Measurements from ENCODE around the gene GPR146. TPM values are rescaled to one million over a fixed set of nuclear protein-coding genes. Genes with fewer than 3 reads are reported as not detected.

Gene GPR146
- total RNA-seq, 1 donor from 2014 or later: 36.1 TPM

DNA sequence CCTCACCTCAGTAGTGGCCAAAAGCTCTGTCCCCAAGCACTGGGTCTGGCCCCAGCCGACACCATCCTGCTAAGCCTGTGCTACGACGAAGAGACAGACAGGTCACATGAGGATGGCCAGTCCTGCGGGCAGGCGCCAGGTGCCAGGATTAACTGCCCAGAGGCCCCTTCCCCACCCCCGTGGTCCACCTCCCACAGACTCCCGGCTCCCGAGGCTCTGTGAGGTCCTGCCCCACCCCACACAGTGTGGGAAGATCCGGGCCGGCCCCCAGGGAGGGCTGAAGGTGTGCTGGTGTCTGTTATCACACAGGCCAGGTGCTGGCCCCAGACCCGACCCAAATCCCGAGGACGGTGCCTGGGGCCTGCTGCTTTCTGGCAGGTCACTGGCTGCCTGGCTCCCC, 34.1 kb upstream of the GPR146 start:
- intact Hi-C loops (cut with DNase I): no loop called here
- TF ChIP-seq POLR2AphosphoS5 (IDR thresholded peaks at IDR 0.05; ENCODE audit: insufficient read depth in 1 of 2, low read depth in 1 of 2): no peak
- no peak for TF ChIP-seq POLR2A (IDR thresholded peaks at IDR 0.05)
- TF ChIP-seq, protein P1, sequence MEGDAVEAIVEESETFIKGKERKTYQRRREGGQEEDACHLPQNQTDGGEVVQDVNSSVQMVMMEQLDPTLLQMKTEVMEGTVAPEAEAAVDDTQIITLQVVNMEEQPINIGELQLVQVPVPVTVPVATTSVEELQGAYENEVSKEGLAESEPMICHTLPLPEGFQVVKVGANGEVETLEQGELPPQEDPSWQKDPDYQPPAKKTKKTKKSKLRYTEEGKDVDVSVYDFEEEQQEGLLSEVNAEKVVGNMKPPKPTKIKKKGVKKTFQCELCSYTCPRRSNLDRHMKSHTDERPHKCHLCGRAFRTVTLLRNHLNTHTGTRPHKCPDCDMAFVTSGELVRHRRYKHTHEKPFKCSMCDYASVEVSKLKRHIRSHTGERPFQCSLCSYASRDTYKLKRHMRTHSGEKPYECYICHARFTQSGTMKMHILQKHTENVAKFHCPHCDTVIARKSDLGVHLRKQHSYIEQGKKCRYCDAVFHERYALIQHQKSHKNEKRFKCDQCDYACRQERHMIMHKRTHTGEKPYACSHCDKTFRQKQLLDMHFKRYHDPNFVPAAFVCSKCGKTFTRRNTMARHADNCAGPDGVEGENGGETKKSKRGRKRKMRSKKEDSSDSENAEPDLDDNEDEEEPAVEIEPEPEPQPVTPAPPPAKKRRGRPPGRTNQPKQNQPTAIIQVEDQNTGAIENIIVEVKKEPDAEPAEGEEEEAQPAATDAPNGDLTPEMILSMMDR (IDR thresholded peaks at IDR 0.05): no peak

DNA sequence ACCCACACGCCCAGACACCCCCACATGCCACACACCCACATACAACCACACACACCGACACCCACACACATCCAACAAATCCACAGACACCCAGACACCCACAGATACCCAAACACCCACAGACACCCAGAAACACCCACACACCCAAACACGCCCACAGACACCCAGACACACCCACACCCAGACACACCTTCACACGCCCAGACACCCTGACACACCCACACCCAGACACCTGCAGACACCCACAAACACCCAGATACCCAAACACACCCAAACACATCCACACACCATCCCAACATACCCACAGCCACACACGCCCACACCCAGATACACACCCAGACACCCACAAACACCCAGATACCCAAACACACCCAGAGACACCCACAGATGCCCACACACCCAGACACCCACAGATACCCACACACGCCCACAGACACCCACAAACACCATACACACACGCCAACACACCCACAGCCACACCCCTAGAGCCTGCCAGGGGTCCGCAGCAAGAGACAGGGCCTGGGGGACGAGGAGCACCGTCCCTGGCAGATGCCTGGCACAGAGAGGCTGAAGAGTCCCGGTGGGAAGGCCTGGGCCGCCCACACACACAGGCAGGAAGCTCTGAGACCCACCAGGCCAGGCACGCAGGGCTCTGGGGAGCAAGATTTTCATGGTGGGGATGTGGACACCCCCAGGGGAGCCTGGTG, 32.9 kb upstream of the GPR146 start:
- peaks cover 0 to 12% of the 10 kb centered on the region in 2 donors for H3K36me3 ChIP-seq
- no peak overlapping the region for H3K4me3 ChIP-seq
- peaks cover 6% of the 10 kb centered on the region for H3K4me1 ChIP-seq
- H3K27me3 ChIP-seq: no peaks in the 10 kb centered on the region
- no peak for TF ChIP-seq POLR2AphosphoS5 (IDR thresholded peaks at IDR 0.05; ENCODE audit: insufficient read depth in 1 of 2, low read depth in 1 of 2)
- TF ChIP-seq, protein P1 (IDR thresholded peaks at IDR 0.05): no peak
- TF ChIP-seq POLR2A (IDR thresholded peaks at IDR 0.05): no peak
- intact Hi-C loops (cut with DNase I): no loop called here
- H3K9me3 ChIP-seq: no peaks in the 10 kb centered on the region
- no peak for DNase-seq (ENCODE audit: extremely low spot score in 2 of 2)
- no peak overlapping the region for H3K27ac ChIP-seq

More for the DNA sequence above, 34.1 kb upstream of the GPR146 start:
- Histone ChIP-seq H3K36me3 (peaks cover 0 to 12% of the 10 kb centered on the region in 2 donors), H3K27ac (no peak overlapping the region), H3K9me3 (no peaks in the 10 kb centered on the region), H3K4me1 (peaks cover 6% of the 10 kb centered on the region), H3K4me3 (no peak overlapping the region), H3K27me3 (no peaks in the 10 kb centered on the region)
- no peak for DNase-seq (ENCODE audit: extremely low spot score in 2 of 2)

DNA sequence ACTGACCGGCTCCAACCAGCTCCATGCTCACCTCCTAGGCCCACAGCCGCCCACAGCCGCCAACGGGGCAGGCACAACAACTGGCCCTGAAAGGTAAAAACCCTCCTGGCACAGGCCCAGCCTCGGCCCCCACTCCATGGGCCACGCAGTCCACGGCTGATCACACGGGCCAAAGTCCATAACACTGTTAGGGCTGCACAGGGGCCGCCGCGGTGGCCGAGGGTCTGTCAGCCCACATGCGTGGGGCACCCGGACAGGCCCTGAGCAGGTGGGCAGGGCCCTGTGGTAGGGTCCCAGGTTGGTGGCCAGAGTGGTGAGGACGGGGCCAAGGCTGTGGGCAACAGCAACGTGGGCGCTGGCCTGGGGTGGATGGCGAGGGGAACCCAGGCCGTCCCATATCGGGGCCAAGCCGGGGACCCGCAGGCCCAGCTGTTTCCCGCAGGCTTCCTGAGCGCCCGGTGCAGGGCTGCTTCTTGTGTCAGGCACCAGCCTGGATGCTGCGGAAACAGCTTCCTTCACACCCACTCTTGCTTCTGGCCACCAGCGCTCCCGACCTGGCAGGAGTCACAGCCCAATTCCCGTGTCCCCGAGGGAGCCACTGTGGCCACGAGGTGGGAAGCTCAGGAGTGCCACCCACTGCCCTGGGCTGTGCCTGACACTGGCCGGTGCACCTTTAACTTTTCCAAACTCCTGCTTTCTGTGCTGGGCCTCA, 32.2 kb upstream of the GPR146 start:
- H3K9me3 ChIP-seq: no peaks in the 10 kb centered on the region

DNA sequence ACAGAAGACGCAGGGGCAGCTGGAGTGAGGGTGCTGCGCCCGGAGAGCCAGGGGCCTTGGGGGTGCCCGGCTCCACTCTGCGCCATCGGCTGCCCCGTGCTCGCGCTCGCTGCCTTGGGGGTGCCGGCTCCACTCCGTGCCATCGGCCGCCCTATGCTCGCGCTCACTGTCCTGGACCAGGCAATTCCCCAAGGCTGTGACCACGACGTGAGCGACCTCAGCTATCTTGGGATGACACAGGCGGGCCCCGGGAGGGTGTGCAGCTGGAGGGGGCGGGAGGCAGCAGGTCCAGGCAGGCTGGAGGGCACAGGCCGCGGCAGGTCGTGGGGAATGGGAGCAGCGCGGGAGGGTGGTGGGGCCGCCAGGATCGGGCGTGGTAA, 31.6 kb upstream of the GPR146 start:
- H3K27me3 ChIP-seq: no peaks in the 10 kb centered on the region
- H3K36me3 ChIP-seq: peaks cover 0 to 12% of the 10 kb centered on the region in 2 donors
- intact Hi-C loops (cut with DNase I): no loop called here
- no peak overlapping the region for H3K4me3 ChIP-seq
- DNase-seq (ENCODE audit: extremely low spot score in 2 of 2): no peak
- H3K27ac ChIP-seq: no peak overlapping the region
- no peak for TF ChIP-seq POLR2A (IDR thresholded peaks at IDR 0.05)
- TF ChIP-seq, protein P1 (IDR thresholded peaks at IDR 0.05): no peak
- no peak for TF ChIP-seq POLR2AphosphoS5 (IDR thresholded peaks at IDR 0.05; ENCODE audit: insufficient read depth in 1 of 2, low read depth in 1 of 2)
- H3K9me3 ChIP-seq: no peaks in the 10 kb centered on the region
- peaks cover 6% of the 10 kb centered on the region for H3K4me1 ChIP-seq

More for the DNA sequence above, 32.2 kb upstream of the GPR146 start:
- no peak overlapping the region for H3K27ac ChIP-seq
- H3K4me3 ChIP-seq: no peak overlapping the region
- intact Hi-C loops (cut with DNase I): no loop called here
- peaks cover 0 to 12% of the 10 kb centered on the region in 2 donors for H3K36me3 ChIP-seq
- no peak for TF ChIP-seq POLR2A (IDR thresholded peaks at IDR 0.05)
- no peak for TF ChIP-seq POLR2AphosphoS5 (IDR thresholded peaks at IDR 0.05; ENCODE audit: insufficient read depth in 1 of 2, low read depth in 1 of 2)
- TF ChIP-seq, protein P1 (IDR thresholded peaks at IDR 0.05): no peak
- no peak for DNase-seq (ENCODE audit: extremely low spot score in 2 of 2)
- peaks cover 6% of the 10 kb centered on the region for H3K4me1 ChIP-seq
- no peaks in the 10 kb centered on the region for H3K27me3 ChIP-seq

DNA sequence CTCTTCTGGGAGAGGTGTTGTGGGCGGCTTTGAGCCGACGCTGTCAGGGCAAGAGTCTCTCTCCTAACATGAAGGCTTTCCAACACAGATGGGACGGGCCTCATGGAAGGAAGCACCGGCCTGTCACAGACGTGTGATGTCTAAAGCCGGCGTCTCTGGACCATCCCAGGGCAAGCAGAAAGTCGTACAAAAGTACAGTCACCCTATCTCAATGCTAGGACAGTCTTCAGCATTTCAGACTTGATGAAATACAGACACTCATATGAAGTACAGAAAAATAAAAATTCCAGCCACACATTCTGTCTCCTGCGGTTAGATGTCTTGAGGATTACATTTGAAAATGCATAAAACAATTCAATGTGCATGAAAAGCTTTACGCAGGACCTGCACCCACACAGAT, 30.8 kb upstream of the GPR146 start:
- intact Hi-C loops (cut with DNase I): no loop called here
- DNase-seq (ENCODE audit: extremely low spot score in 2 of 2): no peak
- TF ChIP-seq, protein P1 (IDR thresholded peaks at IDR 0.05): no peak
- no peak for TF ChIP-seq POLR2A (IDR thresholded peaks at IDR 0.05)
- TF ChIP-seq POLR2AphosphoS5 (IDR thresholded peaks at IDR 0.05; ENCODE audit: insufficient read depth in 1 of 2, low read depth in 1 of 2): no peak
- peaks cover 6% of the 10 kb centered on the region for H3K4me1 ChIP-seq
- H3K36me3 ChIP-seq: peaks cover 0 to 12% of the 10 kb centered on the region in 2 donors
- H3K4me3 ChIP-seq: no peak overlapping the region
- H3K9me3 ChIP-seq: no peaks in the 10 kb centered on the region
- no peak overlapping the region for H3K27ac ChIP-seq
- H3K27me3 ChIP-seq: no peaks in the 10 kb centered on the region
